ENCODE measurements around the gene TP53BP2. TPM values are rescaled to one million over a fixed set of nuclear protein-coding genes. Genes with fewer than 3 reads are reported as not detected.

The TP53BP2 gene
- total and polyA plus RNA-seq, 7 donors: 10.6 to 34.0 (median 17.1) TPM

- peaks cover 0 to 14% of the 10 kb centered on the region in 2 donors for H3K36me3 ChIP-seq (ENCODE audit: insufficient read depth in 1 of 2, low read depth in 1 of 2)
- ATAC-seq (no peak), DNase-seq (no peak)
- intact Hi-C loops (cut with DNase I): loop anchor here in 1 of 2 donors (2.0 kb wide), 1 partner anchor 14 kb away; no protein-coding TSS in a partner anchor
- WGBS, 3 donors: 56 to 64% (median 62%) methylated on average over 6 of the region's 6 CpGs
- H3K4me3 ChIP-seq: no peak overlapping the region
- peaks cover 48% of the 10 kb centered on the region for H3K4me1 ChIP-seq
- TF ChIP-seq, protein P1, sequence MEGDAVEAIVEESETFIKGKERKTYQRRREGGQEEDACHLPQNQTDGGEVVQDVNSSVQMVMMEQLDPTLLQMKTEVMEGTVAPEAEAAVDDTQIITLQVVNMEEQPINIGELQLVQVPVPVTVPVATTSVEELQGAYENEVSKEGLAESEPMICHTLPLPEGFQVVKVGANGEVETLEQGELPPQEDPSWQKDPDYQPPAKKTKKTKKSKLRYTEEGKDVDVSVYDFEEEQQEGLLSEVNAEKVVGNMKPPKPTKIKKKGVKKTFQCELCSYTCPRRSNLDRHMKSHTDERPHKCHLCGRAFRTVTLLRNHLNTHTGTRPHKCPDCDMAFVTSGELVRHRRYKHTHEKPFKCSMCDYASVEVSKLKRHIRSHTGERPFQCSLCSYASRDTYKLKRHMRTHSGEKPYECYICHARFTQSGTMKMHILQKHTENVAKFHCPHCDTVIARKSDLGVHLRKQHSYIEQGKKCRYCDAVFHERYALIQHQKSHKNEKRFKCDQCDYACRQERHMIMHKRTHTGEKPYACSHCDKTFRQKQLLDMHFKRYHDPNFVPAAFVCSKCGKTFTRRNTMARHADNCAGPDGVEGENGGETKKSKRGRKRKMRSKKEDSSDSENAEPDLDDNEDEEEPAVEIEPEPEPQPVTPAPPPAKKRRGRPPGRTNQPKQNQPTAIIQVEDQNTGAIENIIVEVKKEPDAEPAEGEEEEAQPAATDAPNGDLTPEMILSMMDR (IDR thresholded peaks at IDR 0.05): no peak
- peak overlapping the region; percentile 46 for H3K27ac ChIP-seq
- H3K9me3 ChIP-seq: no peaks in the 10 kb centered on the region
- no peaks in the 10 kb centered on the region for H3K27me3 ChIP-seq (ENCODE audit: insufficient read depth in 3 of 3, low read length in 2 of 3)
Measured at GRCh38 chr1:223732993-223733798, 112.6 kb downstream of the TP53BP2 start.

GRCh38 chr1:223731133-223731770 lies 114.5 kb downstream of the TP53BP2 start:
- no peaks in the 10 kb centered on the region for H3K9me3 ChIP-seq
- TF ChIP-seq, protein P1 (IDR thresholded peaks at IDR 0.05): no peak
- no peaks in the 10 kb centered on the region for H3K27me3 ChIP-seq (ENCODE audit: insufficient read depth in 3 of 3, low read length in 2 of 3)
- no peak overlapping the region for H3K4me3 ChIP-seq
- peaks cover 0 to 19% of the 10 kb centered on the region in 2 donors for H3K36me3 ChIP-seq (ENCODE audit: insufficient read depth in 1 of 2, low read depth in 1 of 2)
- peak; percentile 77 to 86 for DNase-seq
- 49 to 54% (median 49%) methylated on average over 13 of the region's 13 CpGs for WGBS, 3 donors
- intact Hi-C loops (cut with DNase I): no loop called here
- peaks cover 53% of the 10 kb centered on the region for H3K4me1 ChIP-seq
- H3K27ac ChIP-seq: peak overlapping the region; percentile 7
- ATAC-seq: peak; percentile 30 to 68 (median 52)

GRCh38 chr1:223730479-223731132 lies 115.1 kb downstream of the TP53BP2 start:
- Histone ChIP-seq H3K4me3 (no peak overlapping the region), H3K9me3 (no peaks in the 10 kb centered on the region), H3K27ac (peak overlapping the region; percentile 7), H3K27me3 (ENCODE audit: insufficient read depth in 3 of 3, low read length in 2 of 3) (no peaks in the 10 kb centered on the region), H3K4me1 (peaks cover 58% of the 10 kb centered on the region), H3K36me3 (ENCODE audit: insufficient read depth in 1 of 2, low read depth in 1 of 2) (peaks cover 0 to 19% of the 10 kb centered on the region in 2 donors)
- DNase-seq: no peak
- WGBS, 3 donors: 37 to 49% (median 47%) methylated on average over 4 of the region's 4 CpGs
- intact Hi-C loops (cut with DNase I): no loop called here
- ATAC-seq: no peak
- TF ChIP-seq, protein P1 (IDR thresholded peaks at IDR 0.05): no peak

GRCh38 chr1:223729906-223730305 lies 115.8 kb downstream of the TP53BP2 start:
- Histone ChIP-seq H3K27ac (no peak overlapping the region), H3K4me1 (peaks cover 58% of the 10 kb centered on the region), H3K27me3 (ENCODE audit: insufficient read depth in 3 of 3, low read length in 2 of 3) (no peaks in the 10 kb centered on the region), H3K9me3 (no peaks in the 10 kb centered on the region), H3K36me3 (ENCODE audit: insufficient read depth in 1 of 2, low read depth in 1 of 2) (peaks cover 0 to 24% of the 10 kb centered on the region in 2 donors), H3K4me3 (no peak overlapping the region)
- intact Hi-C loops (cut with DNase I): no loop called here
- WGBS, 3 donors: 85 to 93% (median 87%) methylated on average over 4 of the region's 4 CpGs
- TF ChIP-seq, protein P1 (IDR thresholded peaks at IDR 0.05): no peak
- ATAC-seq (no peak), DNase-seq (no peak)

Other genes with a start within 250 kb of the TP53BP2 start
- gene CAPN8, start 180.2 kb downstream of the TP53BP2 start, total RNA-seq: 1 to 10 TPM in 2 of 4 donors, under 1 TPM in 1, not detected in 1; 0.78 to 5.4 (median 2.1) TPM
- under 1 TPM in 2 of 3 donors, not detected in 1; 0.04 to 0.09 TPM for gene CAPN8, start 180.2 kb downstream of the TP53BP2 start, polyA plus RNA-seq
- 100 to 1,000 TPM in 3 of 4 donors, 10 to 100 TPM in 1; 77.1 to 151 (median 105) TPM for gene CAPN2, start 133.4 kb downstream of the TP53BP2 start, total RNA-seq
- 100 to 1,000 TPM in 1 of 3 donors, 10 to 100 TPM in 2; 47.6 to 157 (median 73.2) TPM for gene CAPN2, start 133.4 kb downstream of the TP53BP2 start, polyA plus RNA-seq